Ishikawa (cell line): ENCODE measurements around the gene NUP214.

ENCODE experiments used
- CEBPB ChIP-seq: IDR thresholded peaks from 2 replicates; pipeline ENCODE4 v1.6.1; 2012
- CREB1 ChIP-seq: IDR thresholded peaks from 2 replicates; pipeline ENCODE4 v1.6.1; 2012; ENCODE audit warnings: low read depth
- EGR1 ChIP-seq: IDR thresholded peaks from 2 replicates; pipeline ENCODE4 v1.6.1; 2012
- EP300 ChIP-seq: IDR thresholded peaks from 2 replicates; pipeline ENCODE4 v1.6.1; 2012; ENCODE audit warnings: borderline replicate concordance
- FOXM1 ChIP-seq: IDR thresholded peaks from 2 replicates; pipeline ENCODE4 v1.6.1; 2012; ENCODE audit warnings: low read depth, borderline replicate concordance
- NFIC ChIP-seq: IDR thresholded peaks from 2 replicates; pipeline ENCODE4 v1.6.1; 2012
- RAD21 ChIP-seq: IDR thresholded peaks from 2 replicates; pipeline ENCODE4 v1.6.1; 2012; ENCODE audit warnings: low read depth
- TAF1 ChIP-seq: IDR thresholded peaks from 2 replicates; pipeline ENCODE4 v1.6.1; 2012; ENCODE audit warnings: low read depth, mild to moderate bottlenecking
- TCF12 ChIP-seq: IDR thresholded peaks from 2 replicates; pipeline ENCODE4 v1.6.1; 2012; ENCODE audit warnings: low read depth
- TEAD4 ChIP-seq: IDR thresholded peaks from 2 replicates; pipeline ENCODE4 v1.6.1; 2012
- YY1 ChIP-seq: IDR thresholded peaks from 2 replicates; pipeline ENCODE4 v1.6.1; 2012; ENCODE audit warnings: low read depth
- ZBTB7A ChIP-seq: IDR thresholded peaks from 2 replicates; pipeline ENCODE4 v1.6.1; 2012; ENCODE audit warnings: low read depth
- TF ChIP-seq, protein P1 (sequence below): IDR thresholded peaks from 2 replicates; pipeline ENCODE4 v1.6.1; 2012; ENCODE audit warnings: low read depth, mild to moderate bottlenecking
- TF ChIP-seq, protein P2 (sequence below): IDR thresholded peaks from 2 replicates; pipeline ENCODE4 v1.6.1; 2012
- TF ChIP-seq, protein P3 (sequence below): IDR thresholded peaks from 2 replicates; pipeline ENCODE4 v1.6.1; 2012

Gene NUP214

DNA sequence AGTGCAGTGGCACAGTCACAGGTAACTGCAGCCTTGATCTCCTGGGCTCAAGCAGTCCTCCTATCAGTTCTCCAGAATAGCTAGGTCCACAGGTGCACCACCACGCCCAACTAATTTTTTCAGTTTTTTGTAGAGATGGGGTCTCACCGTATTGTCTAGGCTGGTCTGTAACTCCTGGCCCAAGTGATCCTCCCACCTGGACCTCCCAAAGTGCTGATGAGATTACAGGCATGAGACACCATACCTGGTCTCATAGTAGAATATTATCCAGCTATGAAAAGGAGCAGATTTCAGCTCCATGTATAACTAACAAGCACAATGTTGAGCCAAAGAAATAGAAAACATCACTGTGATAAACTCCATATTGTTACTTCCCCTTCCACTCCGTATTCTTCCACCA, 81.1 kb downstream of the NUP214 start:
- TF ChIP-seq CREB1 (no peak), TAF1 (no peak), EP300 (no peak), EGR1 (no peak), CEBPB (no peak), ZBTB7A (no peak), NFIC (no peak), YY1 (no peak), TCF12 (no peak), RAD21 (no peak), TEAD4 (no peak), FOXM1 (no peak)
- TF ChIP-seq, protein P1, sequence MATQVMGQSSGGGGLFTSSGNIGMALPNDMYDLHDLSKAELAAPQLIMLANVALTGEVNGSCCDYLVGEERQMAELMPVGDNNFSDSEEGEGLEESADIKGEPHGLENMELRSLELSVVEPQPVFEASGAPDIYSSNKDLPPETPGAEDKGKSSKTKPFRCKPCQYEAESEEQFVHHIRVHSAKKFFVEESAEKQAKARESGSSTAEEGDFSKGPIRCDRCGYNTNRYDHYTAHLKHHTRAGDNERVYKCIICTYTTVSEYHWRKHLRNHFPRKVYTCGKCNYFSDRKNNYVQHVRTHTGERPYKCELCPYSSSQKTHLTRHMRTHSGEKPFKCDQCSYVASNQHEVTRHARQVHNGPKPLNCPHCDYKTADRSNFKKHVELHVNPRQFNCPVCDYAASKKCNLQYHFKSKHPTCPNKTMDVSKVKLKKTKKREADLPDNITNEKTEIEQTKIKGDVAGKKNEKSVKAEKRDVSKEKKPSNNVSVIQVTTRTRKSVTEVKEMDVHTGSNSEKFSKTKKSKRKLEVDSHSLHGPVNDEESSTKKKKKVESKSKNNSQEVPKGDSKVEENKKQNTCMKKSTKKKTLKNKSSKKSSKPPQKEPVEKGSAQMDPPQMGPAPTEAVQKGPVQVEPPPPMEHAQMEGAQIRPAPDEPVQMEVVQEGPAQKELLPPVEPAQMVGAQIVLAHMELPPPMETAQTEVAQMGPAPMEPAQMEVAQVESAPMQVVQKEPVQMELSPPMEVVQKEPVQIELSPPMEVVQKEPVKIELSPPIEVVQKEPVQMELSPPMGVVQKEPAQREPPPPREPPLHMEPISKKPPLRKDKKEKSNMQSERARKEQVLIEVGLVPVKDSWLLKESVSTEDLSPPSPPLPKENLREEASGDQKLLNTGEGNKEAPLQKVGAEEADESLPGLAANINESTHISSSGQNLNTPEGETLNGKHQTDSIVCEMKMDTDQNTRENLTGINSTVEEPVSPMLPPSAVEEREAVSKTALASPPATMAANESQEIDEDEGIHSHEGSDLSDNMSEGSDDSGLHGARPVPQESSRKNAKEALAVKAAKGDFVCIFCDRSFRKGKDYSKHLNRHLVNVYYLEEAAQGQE, result no peak
- TF ChIP-seq, protein P2, sequence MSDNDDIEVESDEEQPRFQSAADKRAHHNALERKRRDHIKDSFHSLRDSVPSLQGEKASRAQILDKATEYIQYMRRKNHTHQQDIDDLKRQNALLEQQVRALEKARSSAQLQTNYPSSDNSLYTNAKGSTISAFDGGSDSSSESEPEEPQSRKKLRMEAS, result no peak
- TF ChIP-seq, protein P3, sequence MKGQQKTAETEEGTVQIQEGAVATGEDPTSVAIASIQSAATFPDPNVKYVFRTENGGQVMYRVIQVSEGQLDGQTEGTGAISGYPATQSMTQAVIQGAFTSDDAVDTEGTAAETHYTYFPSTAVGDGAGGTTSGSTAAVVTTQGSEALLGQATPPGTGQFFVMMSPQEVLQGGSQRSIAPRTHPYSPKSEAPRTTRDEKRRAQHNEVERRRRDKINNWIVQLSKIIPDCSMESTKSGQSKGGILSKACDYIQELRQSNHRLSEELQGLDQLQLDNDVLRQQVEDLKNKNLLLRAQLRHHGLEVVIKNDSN, result no peak

DNA sequence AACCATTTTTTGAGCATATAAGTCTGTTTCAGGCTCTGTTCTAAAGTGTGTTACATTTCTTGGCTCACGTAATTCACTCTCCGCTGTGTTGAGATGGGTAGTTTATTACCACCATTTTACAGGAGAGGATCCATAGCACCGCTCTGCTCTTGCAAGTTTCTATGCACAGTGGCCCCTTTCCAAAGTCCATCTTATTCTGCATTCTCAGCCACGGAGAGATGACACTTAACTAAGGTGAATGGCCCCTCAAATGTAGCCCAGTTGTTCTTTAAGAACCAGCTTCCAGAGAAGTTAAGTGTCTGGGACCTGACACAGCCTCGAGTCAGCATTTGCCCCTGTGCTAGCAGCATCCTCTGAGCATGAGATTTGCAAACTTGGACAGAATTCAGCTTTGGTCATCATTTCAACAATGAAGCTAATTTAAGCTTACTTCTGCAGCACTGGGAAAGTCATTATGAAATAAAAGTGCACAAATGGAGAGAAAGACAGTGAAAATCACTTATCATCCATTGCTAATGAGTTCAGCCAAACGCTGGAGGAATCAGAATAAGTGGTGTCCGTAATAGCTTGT, 89.0 kb downstream of the NUP214 start:
- no peak for TF ChIP-seq FOXM1
- no peak for TF ChIP-seq TCF12
- TF ChIP-seq, protein P2, result no peak
- TF ChIP-seq YY1, result no peak
- no peak for TF ChIP-seq RAD21
- TF ChIP-seq, protein P1, result no peak
- TF ChIP-seq TAF1, result no peak
- no peak for TF ChIP-seq TEAD4

DNA sequence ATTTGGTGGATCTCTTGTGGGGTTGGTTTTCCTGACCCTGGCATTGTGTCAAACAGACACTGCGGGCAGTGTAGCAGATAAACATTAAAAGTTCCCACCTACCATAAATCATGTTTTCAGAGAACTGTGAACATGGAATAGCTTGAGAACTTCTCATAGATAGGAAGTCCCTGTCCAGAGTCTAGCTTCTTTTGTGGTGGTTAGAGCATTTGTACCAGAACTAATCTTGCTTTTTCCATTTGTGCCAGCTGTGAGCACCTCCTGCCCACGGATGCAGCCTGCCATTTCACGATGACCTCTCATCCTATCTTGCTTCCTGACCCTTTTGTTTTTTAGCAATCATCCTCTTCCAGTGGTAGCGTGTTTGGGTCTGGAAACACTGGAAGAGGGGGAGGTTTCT, 89.5 kb downstream of the NUP214 start:
- TF ChIP-seq RAD21, result no peak

DNA sequence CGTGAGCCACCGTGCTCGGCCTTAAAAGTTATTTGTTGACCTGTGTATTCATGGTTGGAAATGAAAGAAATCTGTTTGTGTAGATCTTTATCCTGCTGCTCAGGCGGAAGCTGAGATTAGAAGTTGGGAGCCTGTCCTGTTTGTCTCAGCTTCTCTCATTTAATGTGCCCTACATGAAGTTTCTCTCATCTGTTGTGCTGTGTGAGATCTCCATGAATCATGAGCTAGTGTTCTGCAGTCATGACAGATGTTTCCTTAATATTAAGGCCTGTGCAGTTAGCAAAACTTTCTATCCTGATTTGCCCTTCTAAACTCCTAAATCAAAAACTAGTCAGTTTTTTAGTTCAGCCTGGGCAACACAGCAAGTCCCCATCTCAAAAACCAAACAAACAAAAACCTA, 91.4 kb downstream of the NUP214 start:
- TF ChIP-seq NFIC (no peak), TAF1 (no peak), TEAD4 (no peak), RAD21 (no peak), FOXM1 (no peak), ZBTB7A (no peak), CREB1 (no peak), CEBPB (no peak), TCF12 (no peak)
- TF ChIP-seq, protein P2, result no peak
- TF ChIP-seq, protein P3, result no peak
- TF ChIP-seq, protein P1, result no peak
